Right atrium auricular region (tissue), 2 donors: ENCODE data around the gene AAK1. TPM values are rescaled to one million over a fixed set of nuclear protein-coding genes. Genes with fewer than 3 reads are reported as not detected.

Experiments
- DNase-seq: peaks from one replicate; pipeline ENCODE4 v3.0.0-alpha.2; 2019; ENCODE audit warnings: low spot score
- H3K27ac ChIP-seq, 2 donors: fragments of 200-600 bp; sonication (generic); 1 replicate in 1 of 2; 2 replicates in 1 of 2; pipeline ENCODE4 v1.5.1; 2016 to 2019
- H3K27me3 ChIP-seq, 2 donors: fragments of 200-600 bp; sonication (generic); one replicate each; pipeline versions ENCODE4 v1.5.1 to v1.6.0; 2017 to 2019
- H3K36me3 ChIP-seq: fragments of 200-600 bp; sonication (generic); one replicate; pipeline ENCODE4 v1.5.1; 2016
- H3K4me1 ChIP-seq, 2 donors: fragments of 200-600 bp; sonication (generic); one replicate each; pipeline versions ENCODE4 v1.5.1 to v1.6.0; 2017 to 2019
- H3K4me3 ChIP-seq, 2 donors: fragments of 200-600 bp; sonication (generic); 1 replicate in 1 of 2; 2 replicates in 1 of 2; pipeline ENCODE4 v1.5.1; 2017 to 2019; ENCODE audit warnings: mild to moderate bottlenecking in 1 of 2, moderate library complexity in 1 of 2
- H3K9me3 ChIP-seq, 2 donors: fragments of 200-600 bp; sonication (generic); one replicate each; pipeline ENCODE4 v1.5.1; 2019
- total RNA-seq, 2 donors: library from RNA; depleted of rRNA; stranded (reverse); fragments of >200 nt; gene quantifications; one replicate each; pipeline ENCODE4 v1.1.0, GENCODE V29; 2016
- TF ChIP-seq, protein P1 (sequence below), 2 donors: fragments of 200-600 bp; sonication (generic); IDR thresholded peaks; one replicate each; pipeline ENCODE4 v1.5.1; 2019; ENCODE audit warnings: antibody characterized with exemption in 2 of 2

AAK1 gene
- total RNA-seq, 2 donors from 2014 or later = 50.4 to 62.6 TPM

DNA sequence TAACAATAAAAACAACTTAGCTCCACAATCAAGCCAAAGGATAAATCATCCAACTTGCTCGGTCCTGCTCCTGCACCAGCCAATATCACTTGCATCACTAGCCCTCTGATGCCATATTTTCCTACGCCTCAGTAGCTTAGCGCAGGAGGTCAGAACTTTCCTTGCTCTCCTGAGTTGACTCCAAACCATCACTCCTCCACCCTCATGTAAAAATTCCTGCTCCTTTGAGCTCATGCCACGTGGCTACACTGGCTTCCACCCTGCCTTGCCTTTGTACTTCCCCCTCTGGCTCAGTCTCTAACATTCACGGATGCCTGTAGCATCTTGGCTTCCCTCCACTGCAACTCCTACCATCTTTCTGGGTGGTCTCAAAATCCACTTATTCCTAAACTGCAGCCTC lies 25.2 kb downstream of the AAK1 start:
- H3K27me3 ChIP-seq = no peaks in the 10 kb centered on the region
- DNase-seq = peak; percentile 64
- H3K4me3 ChIP-seq = no peak overlapping the region
- H3K4me1 ChIP-seq = peaks cover 0 to 33% of the 10 kb centered on the region in 2 donors
- H3K27ac ChIP-seq = no peak overlapping the region
- no peaks in the 10 kb centered on the region for H3K36me3 ChIP-seq
- TF ChIP-seq, protein P1, sequence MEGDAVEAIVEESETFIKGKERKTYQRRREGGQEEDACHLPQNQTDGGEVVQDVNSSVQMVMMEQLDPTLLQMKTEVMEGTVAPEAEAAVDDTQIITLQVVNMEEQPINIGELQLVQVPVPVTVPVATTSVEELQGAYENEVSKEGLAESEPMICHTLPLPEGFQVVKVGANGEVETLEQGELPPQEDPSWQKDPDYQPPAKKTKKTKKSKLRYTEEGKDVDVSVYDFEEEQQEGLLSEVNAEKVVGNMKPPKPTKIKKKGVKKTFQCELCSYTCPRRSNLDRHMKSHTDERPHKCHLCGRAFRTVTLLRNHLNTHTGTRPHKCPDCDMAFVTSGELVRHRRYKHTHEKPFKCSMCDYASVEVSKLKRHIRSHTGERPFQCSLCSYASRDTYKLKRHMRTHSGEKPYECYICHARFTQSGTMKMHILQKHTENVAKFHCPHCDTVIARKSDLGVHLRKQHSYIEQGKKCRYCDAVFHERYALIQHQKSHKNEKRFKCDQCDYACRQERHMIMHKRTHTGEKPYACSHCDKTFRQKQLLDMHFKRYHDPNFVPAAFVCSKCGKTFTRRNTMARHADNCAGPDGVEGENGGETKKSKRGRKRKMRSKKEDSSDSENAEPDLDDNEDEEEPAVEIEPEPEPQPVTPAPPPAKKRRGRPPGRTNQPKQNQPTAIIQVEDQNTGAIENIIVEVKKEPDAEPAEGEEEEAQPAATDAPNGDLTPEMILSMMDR (IDR thresholded peaks at IDR 0.05) = no peak
- H3K9me3 ChIP-seq = no peaks in the 10 kb centered on the region

DNA sequence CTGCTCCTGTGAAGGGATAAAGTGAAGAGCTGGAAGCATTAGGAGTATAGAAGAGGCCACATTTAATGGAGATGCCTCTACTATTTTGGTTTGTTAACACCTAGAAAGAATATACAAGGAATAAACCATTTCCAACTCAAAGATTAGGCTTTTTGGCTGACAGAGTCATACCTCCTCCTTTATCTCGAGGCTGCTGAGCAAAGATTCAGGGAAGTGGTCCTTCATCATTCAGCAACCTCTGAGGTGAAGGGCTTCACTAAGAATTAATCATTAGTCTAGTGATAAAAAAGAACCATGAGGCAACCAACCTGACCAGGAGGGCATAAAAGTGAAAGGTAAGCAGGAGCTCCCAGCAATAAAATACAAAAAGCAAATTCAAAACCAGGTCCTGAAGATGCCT lies 25.8 kb downstream of the AAK1 start:
- no peak for DNase-seq
- Histone ChIP-seq H3K27me3 (no peaks in the 10 kb centered on the region), H3K4me1 (peaks cover 0 to 33% of the 10 kb centered on the region in 2 donors), H3K4me3 (no peak overlapping the region), H3K9me3 (no peaks in the 10 kb centered on the region), H3K36me3 (no peaks in the 10 kb centered on the region), H3K27ac (no peak overlapping the region)
- TF ChIP-seq, protein P1 (IDR thresholded peaks at IDR 0.05) = no peak

DNA sequence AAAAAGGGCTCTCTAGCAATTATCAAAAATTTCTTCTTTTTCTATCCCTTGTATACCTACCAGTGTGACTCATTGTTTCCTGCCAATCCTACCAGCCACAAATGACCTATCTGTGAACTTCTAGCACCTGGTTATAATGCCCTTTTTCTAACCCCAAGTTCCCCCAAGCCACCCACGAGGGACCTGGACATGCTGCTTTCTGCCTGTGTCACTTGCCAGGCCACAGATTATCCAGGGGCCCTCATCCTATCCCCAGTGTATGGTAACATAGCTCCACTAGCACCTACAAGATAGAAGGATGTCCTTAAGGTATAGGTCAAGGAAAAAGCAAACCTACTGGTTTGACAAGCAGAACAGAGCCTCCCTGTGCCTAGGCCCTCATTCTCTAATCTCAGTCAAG lies 26.8 kb downstream of the AAK1 start:
- Histone ChIP-seq H3K27me3 (no peaks in the 10 kb centered on the region), H3K4me3 (no peak overlapping the region), H3K4me1 (peaks cover 0 to 30% of the 10 kb centered on the region in 2 donors), H3K36me3 (no peaks in the 10 kb centered on the region), H3K9me3 (no peaks in the 10 kb centered on the region), H3K27ac (no peak overlapping the region)
- DNase-seq = no peak
- TF ChIP-seq, protein P1 (IDR thresholded peaks at IDR 0.05) = no peak

DNA sequence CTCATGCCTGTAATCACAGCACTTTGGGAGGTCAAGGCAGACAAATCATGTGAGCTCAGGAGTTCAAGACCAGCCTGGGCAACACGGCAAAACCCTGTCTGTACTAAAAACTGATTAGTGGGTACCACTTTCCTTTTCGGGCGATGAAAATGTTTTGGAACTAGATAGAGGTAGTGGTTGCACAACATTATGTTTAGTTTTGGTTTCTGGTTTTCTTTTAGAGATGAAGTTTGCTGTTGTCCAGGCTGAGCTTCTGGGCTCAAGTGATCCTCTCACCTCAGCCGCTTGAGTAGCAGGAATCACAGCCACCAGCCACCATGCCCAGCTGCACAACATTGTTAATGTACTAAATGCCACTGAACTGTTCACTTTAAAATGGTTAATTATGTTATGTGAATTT lies 27.6 kb downstream of the AAK1 start:
- no peak for DNase-seq
- H3K36me3 ChIP-seq = no peaks in the 10 kb centered on the region
- TF ChIP-seq, protein P1 (IDR thresholded peaks at IDR 0.05) = no peak
- peaks cover 0 to 30% of the 10 kb centered on the region in 2 donors for H3K4me1 ChIP-seq
- no peaks in the 10 kb centered on the region for H3K27me3 ChIP-seq
- H3K9me3 ChIP-seq = no peaks in the 10 kb centered on the region
- H3K27ac ChIP-seq = no peak overlapping the region
- H3K4me3 ChIP-seq = no peak overlapping the region

DNA sequence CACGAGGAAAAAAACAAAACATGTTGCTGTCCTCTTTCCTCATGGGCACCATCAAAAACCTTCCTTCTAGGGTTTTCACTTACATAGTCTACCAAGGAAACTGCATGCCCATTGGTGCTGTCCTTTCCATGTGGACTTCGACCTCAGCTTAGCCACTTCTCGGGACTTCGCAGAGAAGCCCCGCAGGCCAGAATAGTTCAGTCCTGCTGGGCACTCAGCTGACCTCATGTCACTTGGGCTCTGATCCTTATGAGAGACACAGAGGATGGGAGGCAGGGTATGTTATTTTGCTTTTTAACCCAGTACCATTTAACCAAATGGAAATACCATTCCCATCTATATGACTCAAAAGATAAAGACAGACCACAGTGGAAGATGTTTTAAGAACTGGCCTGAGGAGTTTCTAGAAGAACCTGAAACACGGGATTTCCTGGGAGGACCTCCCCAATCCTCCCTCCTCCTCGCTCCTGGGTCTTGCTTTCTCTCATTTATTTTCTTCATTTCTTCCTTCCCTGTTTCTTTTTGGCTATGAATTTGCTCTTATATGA lies 28.4 kb downstream of the AAK1 start:
- Histone ChIP-seq H3K4me1 (peaks cover 0 to 24% of the 10 kb centered on the region in 2 donors), H3K27me3 (no peaks in the 10 kb centered on the region), H3K4me3 (no peak overlapping the region), H3K9me3 (peaks cover 0 to 5% of the 10 kb centered on the region in 2 donors), H3K36me3 (no peaks in the 10 kb centered on the region), H3K27ac (no peak overlapping the region)
- TF ChIP-seq, protein P1 (IDR thresholded peaks at IDR 0.05) = no peak
- no peak for DNase-seq

DNA sequence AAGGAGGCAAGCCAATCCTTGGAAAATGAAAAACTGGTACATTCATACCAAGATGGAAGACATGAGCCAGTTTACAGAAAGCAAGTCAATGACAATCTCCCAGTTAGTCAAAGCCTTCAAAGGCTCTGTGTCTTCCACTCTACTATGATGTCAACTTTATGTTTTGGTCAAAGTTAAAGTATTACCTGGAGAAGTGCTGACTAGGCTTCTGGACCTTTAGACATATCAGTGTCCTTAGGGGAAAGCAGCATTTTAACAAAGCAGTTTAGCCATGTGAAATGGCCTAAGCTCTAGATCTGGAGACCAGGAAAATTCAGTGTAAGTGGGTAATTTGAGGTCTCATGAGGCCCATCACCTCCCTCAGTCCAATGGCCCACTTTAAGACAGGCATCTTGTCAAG lies 30.8 kb downstream of the AAK1 start:
- no peaks in the 10 kb centered on the region for H3K27me3 ChIP-seq
- no peaks in the 10 kb centered on the region for H3K36me3 ChIP-seq
- H3K9me3 ChIP-seq = peaks cover 0 to 8% of the 10 kb centered on the region in 2 donors
- DNase-seq = no peak
- H3K4me3 ChIP-seq = no peak overlapping the region
- TF ChIP-seq, protein P1 (IDR thresholded peaks at IDR 0.05) = no peak
- peaks cover 0 to 10% of the 10 kb centered on the region in 2 donors for H3K4me1 ChIP-seq
- no peak overlapping the region for H3K27ac ChIP-seq
